HG03097 (cell line): ENCODE data around the gene BEGAIN.

ENCODE experiments used
- ATAC-seq: cut with Tn5 transposase; IDR thresholded peaks from one replicate; pipeline ENCODE4 v1.9.1; 2021; ENCODE audit not compliant: unreplicated experiment, low FRiP score

Gene BEGAIN

GRCh38 chr14:100538351-100539002 lies 48.7 kb downstream of the BEGAIN start:
- ATAC-seq, result no peak

- ATAC-seq, result no peak
These were observed 49.5 kb downstream of the BEGAIN start for GRCh38 chr14:100537446-100538350.

GRCh38 chr14:100536721-100537445 lies 50.3 kb downstream of the BEGAIN start:
- no peak for ATAC-seq

GRCh38 chr14:100536121-100536510 lies 51.1 kb downstream of the BEGAIN start:
- no peak for ATAC-seq

DNA sequence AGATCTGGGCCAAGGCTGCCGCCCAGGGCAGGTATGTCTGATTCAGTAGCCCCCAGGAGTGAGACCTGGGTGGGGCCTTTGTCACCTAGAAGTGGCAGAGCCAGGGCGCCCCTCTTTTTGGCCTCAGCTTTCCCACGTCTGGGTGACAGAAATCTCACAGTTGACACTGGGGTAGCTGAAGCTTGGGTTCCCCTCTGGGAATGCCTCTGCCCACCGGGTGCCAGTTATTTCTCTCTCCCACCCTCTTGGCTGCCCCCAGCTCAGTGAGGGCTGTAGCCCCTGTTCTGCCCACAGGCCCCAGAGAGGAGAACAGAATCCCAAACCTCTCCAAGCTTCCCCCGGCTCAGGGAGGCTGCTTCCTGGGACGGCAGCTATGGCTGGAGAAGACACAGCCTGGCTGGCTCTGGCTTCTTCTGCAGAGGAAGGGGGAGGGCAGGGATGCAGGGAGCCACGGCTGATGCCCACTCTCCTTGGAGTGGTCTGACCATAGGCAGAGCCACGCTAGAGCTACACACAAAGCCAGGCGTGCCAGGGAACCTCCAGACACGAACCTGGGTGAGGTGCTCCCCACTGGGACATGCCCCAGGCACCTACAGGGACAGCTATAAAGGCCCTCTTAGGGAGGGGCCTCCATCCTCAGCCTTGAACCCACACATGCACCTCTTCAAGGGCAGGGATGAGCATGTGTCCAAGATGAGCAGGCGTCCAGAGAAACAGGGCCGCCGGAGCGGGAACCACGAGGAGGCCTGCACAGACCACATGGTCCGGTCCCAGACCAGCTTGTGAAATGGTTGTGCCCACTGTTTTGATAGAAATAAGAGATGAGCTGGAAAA lies 51.7 kb downstream of the BEGAIN start:
- ATAC-seq, result no peak

GRCh38 chr14:100534528-100535286 lies 52.5 kb downstream of the BEGAIN start:
- no peak for ATAC-seq

GRCh38 chr14:100533656-100534485 lies 53.3 kb downstream of the BEGAIN start:
- no peak for ATAC-seq

GRCh38 chr14:100532906-100533655 lies 54.1 kb downstream of the BEGAIN start:
- ATAC-seq, result no peak

DNA sequence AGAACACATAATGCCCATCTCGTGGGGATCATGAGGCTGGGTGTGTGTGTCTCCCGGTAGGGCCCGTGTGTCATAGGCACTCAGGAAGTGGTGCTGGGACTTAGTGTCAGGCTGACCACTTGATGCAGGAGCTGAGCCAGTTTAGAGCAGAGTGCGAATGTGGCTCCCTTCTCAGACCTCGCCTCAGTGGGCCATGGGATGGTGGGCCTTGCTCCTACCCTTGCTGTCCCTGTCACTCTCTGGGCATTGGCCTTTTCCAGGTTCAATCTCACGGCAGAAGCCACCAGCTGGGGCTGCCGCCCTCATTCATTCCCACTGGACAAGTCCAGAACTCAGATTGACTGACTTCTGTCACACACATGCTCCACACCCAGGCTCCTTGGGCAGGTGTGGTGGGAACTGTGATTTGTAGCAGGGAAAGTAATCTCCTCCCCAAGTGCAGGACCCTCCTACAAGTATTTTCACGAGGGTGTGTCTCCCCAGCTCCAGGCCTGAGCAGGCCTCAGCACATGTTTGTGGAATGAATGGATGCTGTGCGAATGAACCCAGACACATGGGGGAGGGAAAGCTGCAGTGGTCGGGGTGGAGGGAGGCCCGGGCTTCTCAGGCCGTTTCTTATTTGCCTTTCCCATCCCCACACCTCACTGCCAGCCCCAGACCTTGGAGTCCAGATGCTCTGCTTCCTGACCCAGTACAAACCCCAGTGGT lies 54.9 kb downstream of the BEGAIN start:
- no peak for ATAC-seq

DNA sequence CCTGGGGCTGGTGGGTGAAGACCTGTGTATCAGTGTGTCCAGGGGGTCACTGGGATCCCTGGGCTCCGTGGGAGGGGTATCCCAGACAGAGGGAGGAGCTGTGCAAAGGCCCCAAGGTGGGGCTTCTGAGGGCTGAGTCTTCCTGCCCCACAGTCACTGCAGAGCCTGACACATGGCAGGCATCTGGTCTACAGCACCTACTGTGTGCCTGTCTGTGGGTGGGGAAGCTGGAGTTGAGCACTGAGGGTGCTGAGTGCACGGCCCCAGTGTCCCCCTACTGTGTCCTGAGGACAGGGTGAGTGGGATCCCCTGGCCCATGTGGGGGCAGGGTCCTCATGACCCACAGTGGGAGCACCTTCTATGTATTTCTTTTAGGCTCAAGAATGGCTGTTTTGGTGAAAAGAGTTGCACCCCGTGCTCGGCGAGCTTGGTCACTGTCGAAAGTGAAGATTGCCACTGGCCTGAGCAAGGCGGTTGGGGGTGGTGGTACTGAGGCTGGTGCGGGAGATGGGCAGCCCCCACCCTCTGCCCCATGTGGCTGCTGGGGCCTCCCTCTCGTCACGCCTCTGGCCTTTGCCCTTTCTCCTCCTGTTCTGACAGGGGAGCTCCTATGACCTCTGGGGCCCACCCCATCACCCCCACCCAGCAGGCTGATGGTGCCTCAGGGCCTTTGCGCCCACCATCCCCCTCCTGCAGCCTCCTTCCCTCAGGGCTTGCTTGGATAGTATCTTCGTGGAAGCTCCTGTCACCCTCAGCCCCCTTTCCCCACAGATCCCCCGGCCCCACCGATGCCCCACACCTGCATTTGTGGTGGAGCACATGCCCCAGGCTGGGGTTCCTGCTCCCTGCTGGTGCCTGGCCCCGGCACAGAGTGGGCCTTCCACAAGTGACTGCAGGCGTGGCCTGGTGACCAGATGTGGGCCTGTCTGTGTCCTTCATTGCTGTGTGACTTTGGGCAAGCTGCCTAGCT lies 55.8 kb downstream of the BEGAIN start:
- ATAC-seq, result no peak

- no peak for ATAC-seq
These were observed 56.7 kb downstream of the BEGAIN start for GRCh38 chr14:100530270-100531072.

- ATAC-seq, result no peak
These were observed 57.6 kb downstream of the BEGAIN start for GRCh38 chr14:100529561-100530031.

DNA sequence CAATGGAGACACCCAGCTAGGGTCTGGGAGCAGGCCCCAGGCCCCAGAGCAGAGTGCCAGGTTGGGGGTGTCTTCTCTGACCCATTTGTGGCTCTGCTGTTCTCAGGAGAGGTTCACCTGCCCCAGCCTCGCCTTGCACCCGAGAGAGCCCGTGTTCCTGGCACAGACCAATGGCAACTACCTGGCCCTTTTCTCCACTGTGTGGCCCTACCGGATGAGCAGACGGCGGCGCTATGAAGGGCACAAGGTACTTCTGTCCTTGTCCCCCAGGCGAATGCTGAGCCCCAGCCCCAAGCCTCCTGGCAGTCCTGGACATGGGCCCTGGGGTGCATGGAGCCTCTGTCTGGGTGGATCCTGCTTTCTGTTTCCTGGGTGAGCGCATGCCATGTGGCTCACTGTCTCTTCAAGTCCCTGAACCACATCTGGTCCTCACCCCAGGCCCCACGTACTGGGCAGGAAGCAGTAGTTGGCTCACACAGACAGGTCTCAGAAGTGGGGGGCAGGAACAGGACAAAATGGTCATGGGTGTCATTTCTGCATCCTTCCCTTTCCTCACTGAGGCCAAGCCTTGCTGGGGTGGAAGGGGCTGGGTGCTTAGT lies 58.2 kb downstream of the BEGAIN start:
- no peak for ATAC-seq

DNA sequence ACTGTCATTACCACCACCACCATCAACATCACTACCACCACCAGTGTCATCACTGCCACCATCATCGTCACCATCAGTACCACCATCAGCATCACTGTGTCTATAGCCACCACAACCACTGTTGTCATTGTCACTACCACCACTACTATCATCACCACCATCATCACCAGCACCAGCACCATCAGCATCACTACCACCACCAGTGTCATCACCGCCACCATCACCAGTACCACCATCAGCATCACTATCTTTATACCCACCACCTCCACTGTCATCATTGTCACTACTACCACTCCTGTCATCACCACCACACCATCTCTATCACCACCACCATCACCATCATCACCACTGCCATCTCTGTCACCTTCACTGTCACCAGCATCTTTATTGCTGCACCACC lies 60.6 kb downstream of the BEGAIN start:
- no peak for ATAC-seq

- no peak for ATAC-seq
These were observed 61.2 kb downstream of the BEGAIN start for GRCh38 chr14:100526057-100526456.
